Measurements from ENCODE around the gene PQBP1.

- TF ChIP-seq CTCF (IDR thresholded peaks at IDR 0.05) (no peak), EZH2 (IDR thresholded peaks at IDR 0.05; ENCODE audit: borderline replicate concordance, insufficient read depth, low read depth, low read length, poor library complexity, severe bottlenecking) (no peak)
Measured at GRCh38 chrX:48892896-48893295, 4.8 kb upstream of the PQBP1 start.
